CD8-positive, alpha-beta memory T cell (primary cell): ENCODE results near the gene NTMT2. TPM values are rescaled to one million over a fixed set of nuclear protein-coding genes. Genes with fewer than 3 reads are reported as not detected.
"Not testable (repeated sequence)": the region's sequence is repeated elsewhere in the genome, so short reads cannot be mapped to it uniquely, and the experiment has no call there.

ENCODE experiments used
- CTCF ChIA-PET: fragments of 350-600 bp; sonication (Branson Sonifier 250); formaldehyde crosslinking; loops from one replicate; lab custom pipeline; 2021; ENCODE audit warnings: antibody characterized with exemption; lab: Charles Lee
- POLR2A ChIA-PET: fragments of 350-600 bp; sonication (Branson Sonifier 250); formaldehyde crosslinking; loops from one replicate; lab custom pipeline; 2021; ENCODE audit warnings: antibody characterized with exemption; lab: Charles Lee
- DNase-seq, 5 donors: peaks; one replicate each; pipeline versions ENCODE4 v3.0.0 to v3.0.0-alpha.2; 2020 to 2022; ENCODE audit warnings: mixed read lengths in 1 of 5
- H3K27ac ChIP-seq: one replicate; pipeline ENCODE4 v1.7.0; 2013; ENCODE audit warnings: low read depth, mild to moderate bottlenecking, low read length, moderate library complexity
- H3K27me3 ChIP-seq: 2 replicates; pipeline ENCODE4 v1.7.0; 2013; ENCODE audit warnings: low read length, mild to moderate bottlenecking; ENCODE audit not compliant: insufficient read depth, poor library complexity, severe bottlenecking
- H3K36me3 ChIP-seq: 2 replicates; pipeline ENCODE4 v1.7.0; 2013; ENCODE audit warnings: mild to moderate bottlenecking, low read length, moderate library complexity; ENCODE audit not compliant: insufficient read depth
- H3K4me1 ChIP-seq: 2 replicates; pipeline ENCODE4 v1.7.0; 2013; ENCODE audit warnings: mild to moderate bottlenecking, low read length, moderate library complexity; ENCODE audit not compliant: insufficient read depth
- H3K4me3 ChIP-seq: 2 replicates; pipeline ENCODE4 v1.7.0; 2013; ENCODE audit warnings: mild to moderate bottlenecking, low read length
- H3K9me3 ChIP-seq: 2 replicates; pipeline ENCODE4 v1.7.0; 2013; ENCODE audit warnings: mild to moderate bottlenecking, low read length
- H3K27ac Mint-ChIP-seq, 8 donors: one replicate each; pipeline ENCODE4 v1.8.0; 2020 to 2021; ENCODE audit warnings: mixed read lengths in 8 of 8, mild to moderate bottlenecking in 6 of 8, inconsistent platforms in 3 of 8, moderate library complexity in 3 of 8
- H3K27me3 Mint-ChIP-seq, 2 donors: one replicate each; pipeline ENCODE4 v1.8.0; 2020 to 2021; ENCODE audit warnings: mixed read lengths in 2 of 2, mild to moderate bottlenecking in 1 of 2, moderate library complexity in 1 of 2
- H3K36me3 Mint-ChIP-seq, 3 donors: one replicate each; pipeline ENCODE4 v1.8.0; 2020 to 2021; ENCODE audit warnings: mixed read lengths in 3 of 3, inconsistent platforms in 1 of 3, mild to moderate bottlenecking in 1 of 3
- H3K4me1 Mint-ChIP-seq, 3 donors: one replicate each; pipeline ENCODE4 v1.8.0; 2020 to 2021; ENCODE audit warnings: mixed read lengths in 3 of 3, inconsistent platforms in 1 of 3, mild to moderate bottlenecking in 1 of 3
- H3K4me3 Mint-ChIP-seq, 7 donors: one replicate each; pipeline ENCODE4 v1.8.0; 2020 to 2021; ENCODE audit warnings: mixed read lengths in 7 of 7, mild to moderate bottlenecking in 6 of 7, moderate library complexity in 4 of 7, inconsistent platforms in 2 of 7
- H3K9me3 Mint-ChIP-seq, 5 donors: one replicate each; pipeline ENCODE4 v1.8.0; 2020 to 2022; ENCODE audit warnings: mixed read lengths in 5 of 5, mild to moderate bottlenecking in 3 of 5, moderate library complexity in 2 of 5, inconsistent platforms in 1 of 5
- polyA plus RNA-seq: library from polyadenylated mRNA; unstranded; fragments of 300-500 nt; fragmentation: Illumina TruSeq; gene quantifications from one replicate; pipeline ENCODE4 v1.2.3, GENCODE V29; 2021
- total RNA-seq, 2 experiments: library from RNA; stranded (reverse); gene quantifications; one replicate each; pipeline ENCODE4 v1.2.3, GENCODE V29; 2021

The NTMT2 gene
- total and polyA plus RNA-seq, 3 experiments from 2014 or later = not detected

DNA sequence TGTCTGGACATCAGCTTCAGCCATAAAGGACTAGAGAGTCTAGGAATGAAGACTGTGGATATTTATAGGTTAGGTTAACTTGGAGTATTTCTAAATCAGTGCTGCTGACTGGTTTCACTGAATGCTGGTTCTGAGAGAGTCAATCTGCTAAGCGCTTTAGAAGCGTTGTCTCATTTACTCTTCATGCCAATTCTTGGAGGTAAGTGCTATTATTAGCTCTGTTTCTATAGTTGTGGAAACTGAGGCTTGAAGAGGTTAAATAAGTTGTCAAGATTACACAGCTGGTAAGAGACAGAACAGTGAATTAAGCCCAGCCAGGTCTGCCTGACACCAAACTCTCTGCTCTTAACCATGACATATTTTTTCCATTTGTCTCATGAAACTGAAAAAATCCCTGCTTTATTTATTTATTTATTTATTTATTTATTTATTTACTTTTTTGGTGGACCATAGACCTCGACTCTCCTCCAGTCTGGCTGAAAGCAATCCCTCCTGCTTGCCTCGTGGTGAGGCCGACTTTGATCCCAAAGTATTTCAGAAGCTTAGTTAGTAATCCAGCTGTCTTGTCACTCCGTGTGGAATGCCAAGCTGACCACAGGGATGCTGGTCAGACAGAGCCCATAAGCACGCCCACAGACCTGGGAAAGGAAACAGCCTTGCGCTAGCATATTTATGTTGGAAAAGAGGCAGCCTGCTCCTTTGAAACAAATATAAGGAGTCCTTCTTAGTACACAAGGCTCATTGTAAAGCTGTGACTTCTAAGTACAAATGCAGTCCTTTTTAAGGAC is 16.9 kb downstream of the NTMT2 start:
- no peak for DNase-seq
- Mint-ChIP-seq H3K27ac (peak overlapping the region in 1 of 8 donors; percentile 60), H3K36me3 (no peaks in the 10 kb centered on the region), H3K4me3 (no peak overlapping the region), H3K27me3 (peaks cover 0 to 26% of the 10 kb centered on the region in 2 donors), H3K4me1 (peaks cover 0 to 16% (median 5%) of the 10 kb centered on the region in 3 donors), H3K9me3 (peaks cover 0 to 7% (median 0%) of the 10 kb centered on the region in 5 donors)
- ChIA-PET CTCF (no interaction called here), POLR2A (no interaction called here)
- H3K4me1 ChIP-seq = no peaks in the 10 kb centered on the region
- no peaks in the 10 kb centered on the region for H3K9me3 ChIP-seq
- H3K27ac ChIP-seq = no peak overlapping the region
- no peak overlapping the region for H3K4me3 ChIP-seq
- H3K27me3 ChIP-seq = no peaks in the 10 kb centered on the region
- no peaks in the 10 kb centered on the region for H3K36me3 ChIP-seq

DNA sequence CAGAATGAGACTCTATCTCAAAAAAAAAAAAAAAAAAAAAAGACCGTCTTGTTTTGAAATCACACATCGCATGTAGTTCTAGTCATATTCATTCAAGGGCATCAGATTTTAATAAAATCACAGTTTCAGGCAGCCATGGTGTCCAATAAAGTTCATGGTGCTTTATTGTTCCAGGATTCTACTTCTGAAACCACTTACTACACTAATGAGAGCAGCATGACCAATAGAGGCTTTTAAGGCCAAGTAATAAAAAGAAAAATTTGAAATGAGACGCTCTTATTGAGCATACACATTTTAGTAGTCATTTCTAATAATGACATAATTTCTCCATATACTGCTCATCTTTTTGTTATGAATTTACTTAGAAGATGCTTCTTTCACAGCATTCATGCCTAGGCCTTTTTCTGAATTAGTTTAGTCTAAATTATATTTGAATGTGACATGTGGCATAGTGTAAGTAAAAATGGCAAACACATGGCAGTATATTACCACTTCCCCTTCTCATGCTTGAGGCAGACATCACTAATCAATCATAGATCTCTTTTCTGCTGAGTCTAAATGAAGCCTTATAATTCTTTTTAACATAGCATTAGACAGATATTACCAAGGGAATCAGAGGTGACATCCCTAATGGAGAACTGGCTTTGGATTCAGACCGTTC is 18.5 kb downstream of the NTMT2 start:
- Histone ChIP-seq H3K36me3 (no peaks in the 10 kb centered on the region), H3K4me3 (no peak overlapping the region), H3K27me3 (no peaks in the 10 kb centered on the region), H3K9me3 (no peaks in the 10 kb centered on the region), H3K27ac (no peak overlapping the region), H3K4me1 (no peaks in the 10 kb centered on the region)
- peaks cover 0 to 13% of the 10 kb centered on the region in 2 donors for H3K27me3 Mint-ChIP-seq
- POLR2A ChIA-PET = no interaction called here
- no peak overlapping the region for H3K27ac Mint-ChIP-seq
- H3K36me3 Mint-ChIP-seq = no peaks in the 10 kb centered on the region
- peaks cover 10 to 32% (median 13%) of the 10 kb centered on the region in 3 donors for H3K4me1 Mint-ChIP-seq
- DNase-seq = no peak
- CTCF ChIA-PET = no interaction called here
- peaks cover 0 to 3% (median 1%) of the 10 kb centered on the region in 5 donors for H3K9me3 Mint-ChIP-seq
- peak overlapping the region in 2 of 7 donors; percentile 15 to 46 for H3K4me3 Mint-ChIP-seq

DNA sequence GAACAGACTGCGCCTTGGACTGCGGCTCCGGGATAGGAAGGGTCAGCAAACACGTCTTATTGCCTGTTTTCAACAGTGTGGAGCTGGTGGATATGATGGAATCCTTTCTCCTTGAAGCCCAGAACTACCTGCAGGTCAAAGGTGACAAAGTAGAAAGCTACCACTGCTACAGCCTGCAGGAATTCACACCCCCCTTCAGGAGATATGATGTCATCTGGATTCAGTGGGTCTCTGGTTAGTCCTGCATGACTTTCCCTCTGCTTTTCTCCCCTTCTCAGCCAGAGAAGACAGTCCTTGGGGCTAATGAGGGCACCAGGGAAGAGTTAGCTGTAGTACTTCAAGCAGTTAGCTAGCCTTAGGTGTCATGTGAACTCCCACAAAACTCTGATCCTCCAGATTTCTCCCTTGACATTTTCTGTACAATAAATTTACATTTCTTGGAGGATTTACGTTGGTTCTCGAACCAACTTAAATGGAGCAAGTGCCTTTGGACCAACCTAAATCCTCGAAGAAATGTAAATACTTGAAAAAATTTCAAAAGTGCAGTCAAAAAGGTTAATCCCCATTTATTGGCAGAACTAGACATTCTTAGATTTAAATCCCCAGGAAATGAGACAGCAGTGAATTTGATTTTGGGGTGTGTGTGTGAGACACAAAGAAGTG is 20.9 kb downstream of the NTMT2 start:
- no peak for DNase-seq
- Mint-ChIP-seq H3K27ac (peak overlapping the region in 1 of 8 donors; percentile 37), H3K36me3 (peaks cover 0 to 4% (median 0%) of the 10 kb centered on the region in 3 donors), H3K4me1 (peaks cover 10 to 36% (median 14%) of the 10 kb centered on the region in 3 donors), H3K4me3 (no peak overlapping the region), H3K27me3 (no peaks in the 10 kb centered on the region), H3K9me3 (peaks cover 10 to 15% (median 12%) of the 10 kb centered on the region in 5 donors)
- ChIA-PET CTCF (no interaction called here), POLR2A (no interaction called here)
- H3K27me3 ChIP-seq = no peaks in the 10 kb centered on the region
- H3K9me3 ChIP-seq = no peaks in the 10 kb centered on the region
- no peak overlapping the region for H3K27ac ChIP-seq
- H3K36me3 ChIP-seq = no peaks in the 10 kb centered on the region
- H3K4me3 ChIP-seq = no peak overlapping the region
- no peaks in the 10 kb centered on the region for H3K4me1 ChIP-seq

DNA sequence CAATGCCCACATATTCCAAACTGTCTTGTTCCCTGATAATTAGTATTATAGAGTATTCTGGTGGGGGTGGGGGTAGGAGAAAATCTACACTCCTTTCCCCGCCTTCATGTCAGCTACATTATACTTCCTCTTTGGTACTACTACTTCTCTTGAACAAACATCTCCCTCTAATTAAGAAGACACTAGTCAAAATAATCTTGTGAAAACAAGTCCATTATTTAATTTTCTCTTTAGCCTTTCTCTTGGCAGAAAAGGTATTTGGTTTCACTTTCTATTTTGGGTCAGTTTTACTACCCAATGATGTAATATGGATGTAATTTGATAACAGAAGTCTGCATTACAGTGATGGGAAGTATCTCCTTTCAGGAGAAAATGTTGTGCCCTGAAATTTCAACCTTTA is 22.5 kb downstream of the NTMT2 start:
- peaks cover 10 to 35% (median 14%) of the 10 kb centered on the region in 3 donors for H3K4me1 Mint-ChIP-seq
- H3K4me3 Mint-ChIP-seq = peak overlapping the region in 6 of 7 donors; percentile 26 to 69 (median 56)
- no peak for DNase-seq
- Histone ChIP-seq H3K4me1 (no peaks in the 10 kb centered on the region), H3K4me3 (no peak overlapping the region), H3K9me3 (no peaks in the 10 kb centered on the region), H3K27ac (no peak overlapping the region), H3K27me3 (no peaks in the 10 kb centered on the region), H3K36me3 (no peaks in the 10 kb centered on the region)
- peaks cover 10 to 16% (median 12%) of the 10 kb centered on the region in 5 donors for H3K9me3 Mint-ChIP-seq
- H3K27ac Mint-ChIP-seq = peak overlapping the region in 3 of 8 donors; percentile 9 to 67 (median 10)
- POLR2A ChIA-PET = no interaction called here
- peaks cover 0 to 8% (median 0%) of the 10 kb centered on the region in 3 donors for H3K36me3 Mint-ChIP-seq
- H3K27me3 Mint-ChIP-seq = peaks cover 0 to 5% of the 10 kb centered on the region in 2 donors
- CTCF ChIA-PET = no interaction called here

DNA sequence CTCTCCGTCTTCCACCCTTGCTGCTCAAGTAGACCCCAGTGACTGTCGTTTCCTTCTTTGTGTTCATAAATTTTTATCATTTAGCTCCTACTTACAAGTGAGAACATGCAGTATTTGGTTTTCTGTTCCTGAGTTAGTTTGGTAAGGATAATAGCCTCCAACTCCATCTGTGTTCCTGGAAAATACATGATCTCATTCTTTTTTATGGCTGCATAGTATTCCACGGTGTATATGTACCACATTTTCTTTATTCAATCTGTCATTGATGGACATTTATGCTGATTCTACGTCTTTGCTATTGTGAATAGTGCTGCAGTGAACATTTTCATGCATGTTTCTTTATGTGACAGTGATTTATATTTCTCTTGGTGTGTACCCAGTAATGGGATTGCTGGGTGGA is 24.8 kb downstream of the NTMT2 start:
- H3K9me3 Mint-ChIP-seq = peaks cover 12 to 16% (median 13%) of the 10 kb centered on the region in 5 donors
- CTCF ChIA-PET, DNase-seq, H3K36me3 ChIP-seq, H3K9me3 ChIP-seq, H3K27ac ChIP-seq, POLR2A ChIA-PET, H3K27me3 Mint-ChIP-seq, H3K27me3 ChIP-seq, H3K36me3 Mint-ChIP-seq, H3K4me3 ChIP-seq, H3K4me1 ChIP-seq, H3K4me3 Mint-ChIP-seq, H3K27ac Mint-ChIP-seq: not testable (repeated sequence)
- H3K4me1 Mint-ChIP-seq = peaks cover 8 to 23% (median 14%) of the 10 kb centered on the region in 3 donors

DNA sequence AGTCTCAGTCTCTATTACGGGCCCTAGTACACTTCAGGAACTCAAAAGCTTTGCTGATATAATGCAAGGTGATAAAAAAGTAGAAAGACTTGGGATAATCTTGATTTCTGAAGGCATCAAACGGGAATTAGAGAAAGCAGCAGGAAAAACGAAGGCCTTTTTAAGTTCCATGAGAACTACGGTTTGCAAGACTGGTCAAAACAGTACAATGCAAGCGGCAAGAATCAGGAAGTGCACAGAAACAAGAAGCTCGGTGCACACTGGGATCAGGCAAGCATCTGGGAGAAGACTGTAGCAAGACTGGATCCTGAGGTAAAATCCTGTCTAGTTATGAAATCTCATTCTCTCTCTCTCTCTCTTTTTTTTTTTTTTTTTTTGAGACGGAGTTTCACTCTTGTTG is 28.6 kb downstream of the NTMT2 start:
- Mint-ChIP-seq H3K9me3 (peaks cover 12 to 16% (median 13%) of the 10 kb centered on the region in 5 donors), H3K36me3 (peaks cover 0 to 8% (median 0%) of the 10 kb centered on the region in 3 donors), H3K27ac (no peak overlapping the region), H3K4me3 (no peak overlapping the region), H3K27me3 (peaks cover 0 to 7% of the 10 kb centered on the region in 2 donors), H3K4me1 (peaks cover 0 to 2% (median 0%) of the 10 kb centered on the region in 3 donors)
- Histone ChIP-seq H3K27me3 (no peaks in the 10 kb centered on the region), H3K4me3 (no peak overlapping the region), H3K4me1 (no peaks in the 10 kb centered on the region), H3K36me3 (no peaks in the 10 kb centered on the region), H3K9me3 (no peaks in the 10 kb centered on the region), H3K27ac (no peak overlapping the region)
- CTCF ChIA-PET = no interaction called here
- no peak for DNase-seq
- POLR2A ChIA-PET = no interaction called here

DNA sequence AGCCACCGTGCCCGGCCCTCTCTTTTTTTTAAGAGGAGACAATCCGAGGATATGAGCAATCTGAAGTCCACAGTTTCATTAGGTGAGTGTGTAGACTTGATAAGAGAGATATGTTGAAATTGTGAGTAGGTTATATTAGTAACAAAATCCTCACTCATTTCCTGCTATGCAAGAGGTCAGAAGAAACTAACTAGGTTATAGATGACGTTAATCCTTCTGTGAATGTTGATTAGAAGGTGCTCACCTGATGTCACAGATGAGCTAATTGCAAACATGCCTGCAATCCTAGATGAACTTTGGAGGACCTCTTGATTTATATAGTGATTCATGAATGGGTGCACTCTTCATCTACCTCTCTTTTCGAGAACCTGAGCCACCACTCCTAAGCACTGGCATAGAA is 29.3 kb downstream of the NTMT2 start:
- Mint-ChIP-seq H3K4me3 (no peak overlapping the region), H3K4me1 (no peaks in the 10 kb centered on the region), H3K27me3 (peaks cover 0 to 7% of the 10 kb centered on the region in 2 donors), H3K9me3 (peaks cover 12 to 16% (median 13%) of the 10 kb centered on the region in 5 donors), H3K36me3 (peaks cover 0 to 6% (median 0%) of the 10 kb centered on the region in 3 donors), H3K27ac (no peak overlapping the region)
- DNase-seq = no peak
- Histone ChIP-seq H3K27me3 (no peaks in the 10 kb centered on the region), H3K36me3 (no peaks in the 10 kb centered on the region), H3K4me1 (no peaks in the 10 kb centered on the region), H3K9me3 (no peaks in the 10 kb centered on the region), H3K4me3 (no peak overlapping the region), H3K27ac (no peak overlapping the region)
- ChIA-PET POLR2A (no interaction called here), CTCF (no interaction called here)

DNA sequence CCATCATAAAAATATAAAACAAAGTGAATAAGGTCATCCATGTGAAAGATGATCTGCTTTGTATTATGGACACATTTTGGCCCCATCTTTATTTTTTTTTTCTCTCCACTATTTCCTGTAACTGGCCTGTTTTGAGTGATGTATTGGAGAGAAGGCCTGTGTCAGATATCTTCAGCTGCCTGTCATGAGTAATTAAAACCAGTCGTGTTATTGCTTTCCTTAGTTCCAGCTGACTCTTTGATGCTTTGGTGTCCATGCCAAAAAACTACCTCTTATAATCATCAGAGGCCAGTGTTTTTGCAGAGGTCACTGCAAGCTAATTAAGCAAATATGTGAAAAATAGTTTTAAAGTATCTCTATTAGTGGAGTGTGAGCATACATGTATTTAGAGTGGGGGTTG is 29.7 kb downstream of the NTMT2 start:
- peaks cover 10 to 13% (median 12%) of the 10 kb centered on the region in 5 donors for H3K9me3 Mint-ChIP-seq
- peaks cover 0 to 4% (median 0%) of the 10 kb centered on the region in 3 donors for H3K36me3 Mint-ChIP-seq
- H3K4me3 Mint-ChIP-seq = no peak overlapping the region
- ChIA-PET CTCF (no interaction called here), POLR2A (no interaction called here)
- no peak overlapping the region for H3K27ac Mint-ChIP-seq
- Histone ChIP-seq H3K27ac (no peak overlapping the region), H3K27me3 (no peaks in the 10 kb centered on the region), H3K4me1 (no peaks in the 10 kb centered on the region), H3K36me3 (no peaks in the 10 kb centered on the region), H3K4me3 (no peak overlapping the region), H3K9me3 (no peaks in the 10 kb centered on the region)
- no peak for DNase-seq
- peaks cover 0 to 7% of the 10 kb centered on the region in 2 donors for H3K27me3 Mint-ChIP-seq
- no peaks in the 10 kb centered on the region for H3K4me1 Mint-ChIP-seq
